GM21723 (cell line): Measurements from ENCODE around the gene IHH.

Source experiments
- ATAC-seq: cut with Tn5 transposase; IDR thresholded peaks from one replicate; pipeline ENCODE4 v1.9.1; 2021; ENCODE audit warnings: mild to moderate bottlenecking, moderate library complexity; ENCODE audit not compliant: unreplicated experiment

Gene IHH

DNA sequence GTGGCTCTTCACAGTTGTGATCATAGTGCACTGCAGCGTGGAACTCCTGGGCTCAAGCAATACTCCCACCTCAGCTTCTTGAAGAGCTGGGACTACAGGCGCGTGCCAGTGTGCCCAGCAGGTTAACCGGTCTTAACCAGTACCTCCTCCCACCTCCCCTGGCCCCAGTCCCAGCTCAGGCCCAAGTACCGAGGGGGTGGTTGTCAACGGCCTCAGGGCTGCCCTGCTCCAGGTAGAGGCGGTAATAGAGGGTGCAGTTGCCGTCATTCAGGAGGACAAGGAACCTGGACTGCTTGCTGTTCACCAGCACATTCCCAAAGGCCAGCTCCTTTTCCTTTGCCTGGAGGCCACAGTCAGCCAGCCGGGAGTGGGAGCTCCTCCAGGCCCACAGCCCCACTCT, 39.1 kb downstream of the IHH start:
- no peak for ATAC-seq

DNA sequence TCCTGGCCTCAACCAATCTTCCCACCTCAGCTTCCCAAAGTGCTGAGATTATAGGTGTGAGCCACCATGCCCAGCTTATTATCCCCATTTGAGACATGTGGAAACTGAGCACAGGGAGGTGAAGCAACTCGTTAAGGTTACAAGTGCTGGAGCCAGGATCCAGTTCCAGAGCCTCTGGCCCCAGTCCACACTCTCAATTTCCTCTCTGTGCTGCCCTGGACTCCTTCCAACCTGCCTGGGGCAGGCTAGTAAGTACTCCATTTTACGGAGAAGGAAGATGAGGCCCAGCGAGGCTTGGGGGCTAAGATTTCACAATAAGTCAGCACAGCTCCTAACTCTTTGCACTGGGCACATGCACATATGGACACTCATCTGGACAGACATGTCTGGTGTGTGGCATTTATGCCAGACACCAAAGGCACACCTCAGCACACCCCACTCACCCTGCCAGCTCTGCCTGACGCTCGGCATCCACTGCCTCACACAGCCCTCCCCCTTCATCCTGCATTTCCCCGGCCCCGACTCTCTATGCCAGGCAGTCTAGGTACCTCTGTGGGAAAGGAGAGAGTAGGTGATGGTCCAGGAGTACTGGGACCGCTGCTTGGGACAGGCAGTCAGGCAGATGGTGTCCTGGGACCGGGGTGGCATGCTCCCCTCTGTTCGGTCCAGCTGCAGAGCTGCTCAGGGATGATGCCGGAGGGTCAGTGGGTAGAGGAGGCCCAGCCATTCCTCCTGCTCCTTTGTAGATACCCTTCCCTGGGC, 39.9 kb downstream of the IHH start:
- ATAC-seq = no peak

DNA sequence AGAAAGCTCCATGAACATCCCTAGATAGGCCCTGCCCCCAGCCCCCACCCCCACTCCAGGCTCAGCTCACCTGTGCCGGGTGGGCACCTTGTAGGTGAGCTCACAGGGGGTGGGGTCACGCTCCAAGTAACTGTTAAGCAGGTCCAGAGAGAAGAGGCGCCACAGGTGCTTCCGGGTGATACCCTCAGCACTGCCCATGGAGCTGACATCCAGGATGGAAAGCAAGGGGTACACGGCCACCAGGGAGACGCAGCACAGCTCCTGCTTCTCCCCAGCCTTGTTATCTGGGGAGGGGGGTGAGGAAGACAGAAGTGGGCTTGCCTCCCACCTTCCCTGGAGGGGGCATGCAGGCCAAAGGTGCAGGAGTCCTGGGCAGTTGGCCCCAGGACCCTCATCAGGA, 41.3 kb downstream of the IHH start:
- ATAC-seq = no peak

DNA sequence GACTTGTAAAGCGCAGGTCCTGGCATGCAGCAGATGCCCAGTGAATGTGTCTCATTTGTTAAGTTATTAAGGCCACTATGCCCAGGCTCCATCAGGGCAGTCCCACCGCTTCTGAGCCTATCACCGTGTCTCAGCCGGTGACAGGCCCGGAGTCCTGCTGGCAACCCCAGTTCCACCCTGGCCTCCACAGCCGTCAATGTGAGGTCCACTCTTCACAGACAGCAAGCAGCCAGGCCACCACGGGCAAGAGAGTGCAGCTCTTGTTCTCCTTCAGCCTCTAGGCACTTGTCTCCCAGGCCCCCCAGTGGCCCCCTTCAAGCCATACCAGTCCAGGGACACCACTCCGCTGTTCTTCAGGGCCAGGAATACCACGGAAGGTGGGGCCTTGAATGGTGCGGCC, 42.0 kb downstream of the IHH start:
- no peak for ATAC-seq

DNA sequence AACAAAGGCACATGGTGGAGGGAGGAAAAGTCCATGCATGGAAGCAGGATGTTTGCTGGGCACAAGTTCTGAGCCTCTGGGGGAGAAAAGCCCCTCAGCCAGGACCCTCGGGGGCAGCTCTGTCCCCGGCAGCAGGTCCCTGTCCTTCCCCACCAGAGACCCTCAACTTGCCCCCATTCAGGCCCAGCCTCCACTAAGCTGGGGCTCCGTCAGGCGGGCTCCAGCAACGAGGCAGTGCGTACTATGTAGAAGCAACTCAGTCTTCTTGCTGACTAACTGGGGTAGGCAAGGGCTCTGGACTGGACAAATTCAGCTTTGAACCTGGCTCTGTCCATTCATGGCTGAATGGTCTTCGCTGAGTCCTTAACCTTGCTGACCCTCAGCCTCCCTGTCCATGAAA, 42.4 kb downstream of the IHH start:
- ATAC-seq = no peak

DNA sequence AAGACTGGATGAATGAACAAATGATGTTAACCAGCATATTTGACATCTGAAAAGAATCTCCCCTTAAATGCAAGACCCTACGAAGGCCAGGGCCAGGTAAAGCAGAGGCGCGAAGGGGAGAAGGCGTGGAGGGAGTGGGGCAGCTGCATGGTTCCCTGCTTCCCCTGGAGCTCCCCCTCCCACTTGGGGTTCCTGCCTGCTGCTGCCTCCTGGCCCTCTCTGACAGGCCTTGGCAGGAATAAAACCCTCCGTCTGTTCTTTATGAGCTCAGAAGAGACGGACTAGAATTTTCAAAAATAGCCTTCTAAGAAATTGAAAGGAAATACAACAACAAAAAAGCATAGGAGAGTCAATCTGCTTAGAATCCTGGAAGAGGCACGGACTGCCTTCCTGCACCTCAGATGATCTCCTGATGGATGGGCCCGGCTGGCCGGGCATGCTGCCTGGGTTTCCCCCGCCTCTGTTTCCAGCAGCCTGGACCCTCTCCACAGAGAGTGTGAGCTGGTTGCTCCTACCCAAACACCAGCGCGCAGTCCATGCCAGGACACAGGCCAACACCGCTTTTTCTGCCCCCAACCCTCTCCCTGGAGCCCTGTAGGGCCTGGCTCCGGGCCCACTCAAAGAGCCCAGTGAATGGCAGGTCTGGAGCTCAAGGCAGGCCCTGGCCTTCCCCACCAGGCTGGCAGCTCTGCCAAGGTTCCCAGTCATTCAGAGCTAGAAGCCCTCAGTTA, 43.4 kb downstream of the IHH start:
- ATAC-seq = no peak

DNA sequence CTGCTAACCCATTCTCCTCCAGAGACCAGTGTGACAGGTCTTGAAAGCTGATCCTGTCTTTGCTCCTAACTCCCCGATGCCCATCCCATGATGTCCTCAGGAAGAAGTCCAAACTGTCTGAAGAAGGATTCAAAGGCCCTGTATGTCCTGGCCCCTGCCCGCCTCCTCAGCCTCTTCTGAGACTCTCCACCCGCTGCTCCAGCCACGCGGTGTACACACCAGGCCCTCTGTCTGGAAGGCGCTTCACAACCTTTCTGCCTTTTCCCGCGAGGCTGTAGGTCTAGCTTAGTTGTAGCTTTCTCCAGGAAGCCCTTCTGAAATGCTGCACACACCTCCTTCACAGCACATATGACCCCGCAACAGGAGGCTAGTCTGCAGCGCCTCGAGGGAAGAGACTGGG, 44.0 kb downstream of the IHH start:
- no peak for ATAC-seq

DNA sequence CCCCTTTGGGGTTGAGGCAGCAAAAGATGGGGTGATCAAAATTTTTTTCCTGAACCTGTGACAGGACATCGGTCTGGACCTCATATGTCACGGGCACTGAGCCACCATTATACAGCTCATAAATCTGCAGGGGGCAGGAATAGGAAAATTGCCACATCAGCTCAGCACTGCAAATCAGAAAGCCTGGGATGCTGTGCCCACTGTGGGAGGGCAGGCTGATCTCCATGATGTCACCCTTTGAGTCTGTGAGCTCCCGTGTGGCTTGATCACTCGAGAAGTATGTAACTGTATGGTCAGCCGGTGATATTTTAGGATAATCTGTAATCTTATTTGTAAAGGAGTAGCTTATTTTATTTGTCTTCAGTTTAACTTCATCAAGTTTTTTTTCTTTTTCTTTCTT, 49.8 kb downstream of the IHH start:
- ATAC-seq = no peak

DNA sequence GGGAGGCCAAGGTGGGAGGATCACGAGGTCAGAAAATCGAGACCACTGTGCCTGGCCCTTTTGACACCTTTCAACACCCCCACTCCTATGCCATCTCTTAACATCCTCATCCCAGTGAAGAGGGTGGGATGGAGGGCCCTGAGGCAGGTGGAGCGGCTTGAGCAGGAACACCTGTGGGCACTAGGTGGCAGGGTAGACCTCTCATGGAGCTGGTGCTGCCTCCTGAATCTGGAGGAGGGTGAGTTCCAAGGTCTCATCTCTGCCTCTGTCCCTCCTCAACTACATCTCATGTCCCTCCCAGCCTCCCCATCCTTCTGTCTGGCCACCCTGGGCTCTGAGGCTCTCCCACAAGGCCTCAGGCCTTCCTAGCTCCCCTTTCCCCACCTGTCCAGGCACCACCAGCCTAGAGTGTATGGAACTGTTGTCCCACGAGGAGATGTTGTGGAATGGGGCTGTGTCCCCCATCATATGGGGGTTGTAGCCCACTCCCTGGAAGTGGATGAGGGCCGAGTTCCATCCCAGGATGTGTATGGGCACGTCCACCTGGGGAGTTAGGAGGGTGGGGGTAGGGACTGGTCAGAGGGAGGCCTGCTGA, 50.5 kb downstream of the IHH start:
- ATAC-seq = no peak

DNA sequence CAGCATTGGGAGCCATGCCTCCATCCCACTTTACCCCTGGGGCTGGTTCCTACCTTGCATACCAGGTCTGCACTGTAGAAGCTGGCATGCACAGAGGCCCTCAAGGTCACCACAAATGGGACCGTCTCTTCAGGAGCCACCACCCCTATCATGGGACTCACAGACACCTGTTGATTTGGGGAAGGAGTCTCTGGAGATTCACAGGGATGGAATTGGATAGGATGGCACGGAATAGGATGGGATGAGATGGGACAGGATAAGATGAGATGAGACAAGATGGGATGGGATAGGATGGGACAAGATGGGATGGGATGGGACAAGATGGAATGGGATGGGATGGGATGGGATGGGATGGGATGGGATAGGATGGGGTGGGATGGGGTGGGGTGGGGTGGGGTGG, 51.4 kb downstream of the IHH start:
- ATAC-seq = no peak
